H9 (cell line): Measurements from ENCODE around the gene ICAM2. TPM values are rescaled to one million over a fixed set of nuclear protein-coding genes. Genes with fewer than 3 reads are reported as not detected.

ENCODE experiments used
- DNase-seq: peaks from one replicate; pipeline ENCODE4 v3.0.0-alpha.2; 2017
- H2AFZ ChIP-seq: one replicate; pipeline ENCODE4 v1.6.1; 2013; ENCODE audit warnings: mild to moderate bottlenecking, low read length, control low read depth, moderate library complexity
- H2AK5ac ChIP-seq: 2 replicates; pipeline ENCODE4 v1.6.1; 2013; ENCODE audit warnings: low read length, control low read depth, mixed read lengths; ENCODE audit not compliant: insufficient read length
- H2BK120ac ChIP-seq: one replicate; pipeline ENCODE4 v1.6.1; 2013; ENCODE audit warnings: low read depth, mild to moderate bottlenecking, low read length, control low read depth, inconsistent platforms; ENCODE audit not compliant: poor library complexity, severe bottlenecking
- H2BK12ac ChIP-seq: 2 replicates; pipeline ENCODE4 v1.6.1; 2013; ENCODE audit warnings: low read length, control low read depth, mixed read lengths, low read depth; ENCODE audit not compliant: insufficient read length
- H2BK15ac ChIP-seq: 2 replicates; pipeline ENCODE4 v1.6.1; 2013; ENCODE audit warnings: low read depth, low read length, control low read depth
- H2BK20ac ChIP-seq: one replicate; pipeline ENCODE4 v1.6.1; 2013; ENCODE audit warnings: low read depth, mild to moderate bottlenecking, low read length, control low read depth, inconsistent platforms; ENCODE audit not compliant: poor library complexity, severe bottlenecking
- H2BK5ac ChIP-seq: 2 replicates; pipeline ENCODE4 v1.6.1; 2013; ENCODE audit warnings: low read length, control low read depth, mixed read lengths; ENCODE audit not compliant: insufficient read length
- H3K14ac ChIP-seq: 2 replicates; pipeline ENCODE4 v1.6.1; 2013; ENCODE audit warnings: low read length, control low read depth; ENCODE audit not compliant: insufficient read depth
- H3K18ac ChIP-seq: 2 replicates; pipeline ENCODE4 v1.6.1; 2013; ENCODE audit warnings: low read depth, mild to moderate bottlenecking, mixed read lengths, low read length, control low read depth; ENCODE audit not compliant: insufficient read length
- H3K23ac ChIP-seq: 2 replicates; pipeline ENCODE4 v1.6.1; 2013; ENCODE audit warnings: low read length, control low read depth, mixed read lengths, low read depth; ENCODE audit not compliant: insufficient read length
- H3K23me2 ChIP-seq: 2 replicates; pipeline ENCODE4 v1.6.1; 2013; ENCODE audit warnings: low read depth, mild to moderate bottlenecking, mixed read lengths, low read length, control low read depth; ENCODE audit not compliant: insufficient read length, poor library complexity, severe bottlenecking
- H3K27ac ChIP-seq: 2 replicates; pipeline ENCODE4 v1.5.1; 2013; ENCODE audit warnings: low read length, control low read depth, mixed read lengths, low read depth; ENCODE audit not compliant: insufficient read length
- H3K27me3 ChIP-seq: 2 replicates; pipeline ENCODE4 v1.6.1; 2013; ENCODE audit warnings: low read length, control low read depth, inconsistent platforms; ENCODE audit not compliant: insufficient read depth
- H3K4ac ChIP-seq: 2 replicates; pipeline ENCODE4 v1.6.1; 2013; ENCODE audit warnings: low read depth, mild to moderate bottlenecking, control low read depth, inconsistent platforms, low read length, moderate library complexity
- H3K4me1 ChIP-seq: 2 replicates; pipeline ENCODE4 v1.6.1; 2013; ENCODE audit warnings: low read length, control low read depth, inconsistent platforms; ENCODE audit not compliant: insufficient read depth
- H3K4me2 ChIP-seq: 2 replicates; pipeline ENCODE4 v1.6.1; 2013; ENCODE audit warnings: low read length, control low read depth, mixed read lengths; ENCODE audit not compliant: insufficient read length, insufficient read depth
- H3K56ac ChIP-seq: 2 replicates; pipeline ENCODE4 v1.6.1; 2013; ENCODE audit warnings: low read depth, mild to moderate bottlenecking, mixed read lengths, low read length, control low read depth; ENCODE audit not compliant: insufficient read length
- H3K79me1 ChIP-seq: 2 replicates; pipeline ENCODE4 v1.6.1; 2013; ENCODE audit warnings: low read depth, mild to moderate bottlenecking, moderate library complexity, low read length, control low read depth, inconsistent platforms; ENCODE audit not compliant: insufficient read depth, poor library complexity, severe bottlenecking
- H3K79me2 ChIP-seq: 2 replicates; pipeline ENCODE4 v1.6.1; 2013; ENCODE audit warnings: low read length, control low read depth, inconsistent platforms; ENCODE audit not compliant: insufficient read depth
- H3K9ac ChIP-seq: 2 replicates; pipeline ENCODE4 v1.6.1; 2013; ENCODE audit warnings: low read length, control low read depth, mixed read lengths; ENCODE audit not compliant: insufficient read length; ENCODE audit errors: extremely low read depth
- H3K9me3 ChIP-seq: one replicate; pipeline ENCODE4 v1.6.1; 2013; ENCODE audit warnings: low read depth, low read length, inconsistent platforms; ENCODE audit not compliant: control insufficient read depth
- H3T11ph ChIP-seq: one replicate; pipeline ENCODE4 v1.6.1; 2013; ENCODE audit warnings: mild to moderate bottlenecking, low read length, control low read depth, inconsistent platforms
- H4K20me1 ChIP-seq: one replicate; pipeline ENCODE4 v1.6.1; 2013; ENCODE audit not compliant: control insufficient read depth, insufficient read length, insufficient read depth
- H4K5ac ChIP-seq: 2 replicates; pipeline ENCODE4 v1.6.1; 2013; ENCODE audit warnings: low read depth, mild to moderate bottlenecking, mixed read lengths, low read length, control low read depth; ENCODE audit not compliant: insufficient read length
- H4K8ac ChIP-seq: replicated peaks from 2 replicates; pipeline ENCODE4 v1.6.1; 2013; ENCODE audit warnings: low read length, control low read depth, mixed read lengths, low read depth; ENCODE audit not compliant: insufficient read length
- H4K91ac ChIP-seq: 2 replicates; pipeline ENCODE4 v1.6.1; 2013; ENCODE audit warnings: low read depth, mild to moderate bottlenecking, moderate library complexity, mixed read lengths, low read length, control low read depth; ENCODE audit not compliant: insufficient read length
- H3K27ac Mint-ChIP-seq, 3 experiments: 2 replicates in 2 of 3; 3 replicates in 1 of 3; pipeline ENCODE4 v1.8.0; 2020 to 2021; ENCODE audit warnings: mixed read lengths in 3 of 3, mild to moderate bottlenecking in 1 of 3, moderate library complexity in 1 of 3
- H3K27me3 Mint-ChIP-seq: 2 replicates; pipeline ENCODE4 v1.8.0; 2021; ENCODE audit warnings: low read depth, mild to moderate bottlenecking, moderate library complexity, mixed read lengths
- H3K36me3 Mint-ChIP-seq, 3 experiments: 2 replicates in 2 of 3; 3 replicates in 1 of 3; pipeline ENCODE4 v1.8.0; 2020 to 2021; ENCODE audit warnings: low read depth in 3 of 3, mixed read lengths in 3 of 3; ENCODE audit not compliant: insufficient read depth in 1 of 3
- H3K4me1 Mint-ChIP-seq, 2 experiments: 2 replicates each; pipeline ENCODE4 v1.8.0; 2020; ENCODE audit warnings: mixed read lengths in 2 of 2
- H3K4me3 Mint-ChIP-seq, 2 experiments: 2 replicates in 1 of 2; 3 replicates in 1 of 2; pipeline ENCODE4 v1.8.0; 2020 to 2021; ENCODE audit warnings: mild to moderate bottlenecking in 2 of 2, mixed read lengths in 2 of 2, moderate library complexity in 1 of 2
- H3K9me3 Mint-ChIP-seq, 2 experiments: 2 replicates in 1 of 2; 3 replicates in 1 of 2; pipeline ENCODE4 v1.8.0; 2020; ENCODE audit warnings: mild to moderate bottlenecking in 2 of 2, mixed read lengths in 2 of 2, moderate library complexity in 1 of 2
- CTCF ChIP-seq: fragments of 200-600 bp; sonication (generic); conservative IDR thresholded peaks from 3 replicates; pipeline ENCODE4 v1.8.0; 2021; ENCODE audit warnings: antibody characterized with exemption, mild to moderate bottlenecking
- WGBS: extraction: QIAGEN DNeasy Blood & Tissue Kit; methylation state at CpG from one replicate; pipeline ENCODE4 v1.1.7; 2013; ENCODE audit warnings: missing lambda C conversion rate, low lambda C conversion rate, mixed read lengths; ENCODE audit not compliant: insufficient read length; ENCODE audit errors: extremely low coverage; 5-methylcytosine and 5-hydroxymethylcytosine counted together
- total RNA-seq: library from RNA; stranded (reverse); gene quantifications from 2 replicates; pipeline ENCODE4 v1.2.1, GENCODE V29; 2021

Gene ICAM2
- total RNA-seq, 1 experiment from 2014 or later, result 0.28 TPM

DNA sequence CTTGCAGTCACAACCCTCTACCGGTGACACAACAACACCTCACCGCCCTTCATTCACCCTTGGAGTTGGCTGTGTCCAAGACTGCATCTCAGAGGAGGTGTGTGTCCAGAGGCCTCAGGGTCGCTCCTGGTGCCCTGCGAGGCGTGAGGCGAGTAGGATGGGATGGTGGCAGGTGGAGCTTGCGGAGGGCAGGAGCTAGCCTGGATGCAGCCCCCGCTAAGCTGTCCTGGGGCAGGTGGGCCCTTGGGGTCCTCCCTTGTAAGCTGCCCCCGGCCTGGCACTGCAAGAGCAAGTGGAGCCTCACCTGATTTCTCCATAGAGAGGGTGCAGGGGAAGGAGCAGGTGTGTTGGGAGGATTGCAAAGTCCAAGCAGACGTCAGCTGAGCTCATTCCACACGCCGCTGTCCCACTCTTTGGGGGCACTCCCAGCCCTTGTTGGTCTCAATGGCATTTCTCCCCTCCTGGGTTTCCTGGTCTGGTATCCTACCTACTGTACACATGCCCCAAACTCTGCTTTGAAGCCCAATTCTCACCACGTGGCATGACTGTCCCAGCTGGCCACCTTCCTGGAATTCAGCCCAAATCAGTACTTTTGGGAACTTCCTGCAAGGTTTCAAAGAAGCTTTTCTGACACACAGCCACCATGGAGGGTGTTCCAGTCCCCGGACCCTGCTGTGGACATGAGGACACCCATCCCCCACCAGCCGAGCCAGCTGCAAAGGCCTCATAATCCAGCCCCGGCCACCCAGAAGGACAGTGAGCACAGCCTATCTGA is 18.1 kb upstream of the ICAM2 start:
- Histone ChIP-seq H4K8ac (no peak overlapping the region), H2BK5ac (no peak overlapping the region), H2BK20ac (no peak overlapping the region), H3K23me2 (no peaks in the 10 kb centered on the region), H3K4ac (no peak overlapping the region), H2BK120ac (no peak overlapping the region), H3K27ac (no peak overlapping the region), H2AFZ (no peak overlapping the region), H3K4me1 (no peaks in the 10 kb centered on the region), H4K20me1 (no peaks in the 10 kb centered on the region), H3K79me2 (no peaks in the 10 kb centered on the region), H3T11ph (no peak overlapping the region), H2AK5ac (no peak overlapping the region), H3K56ac (no peak overlapping the region), H3K9ac (no peak overlapping the region), H3K14ac (no peak overlapping the region), H2BK12ac (no peak overlapping the region), H3K18ac (no peak overlapping the region), H3K23ac (no peak overlapping the region), H4K91ac (no peak overlapping the region), H3K4me2 (no peak overlapping the region), H2BK15ac (no peak overlapping the region), H3K79me1 (no peaks in the 10 kb centered on the region), H3K27me3 (no peaks in the 10 kb centered on the region), H4K5ac (no peak overlapping the region), H3K9me3 (no peaks in the 10 kb centered on the region)
- DNase-seq, result no peak
- Mint-ChIP-seq H3K27me3 (no peaks in the 10 kb centered on the region), H3K27ac (no peak overlapping the region), H3K9me3 (no peaks in the 10 kb centered on the region), H3K4me1 (peaks cover 4 to 8% of the 10 kb centered on the region in 2 experiments; a peak in 3 of 4 replicates), H3K4me3 (no peak overlapping the region; a peak in 1 of 5 replicates), H3K36me3 (peaks cover 0 to 2% (median 1%) of the 10 kb centered on the region in 3 experiments; a peak in 1 of 7 replicates)
- WGBS, result no CpG with 5 or more reads among the region's 16 CpGs
- TF ChIP-seq CTCF, result no peak
